Type B pancreatic cell (in vitro differentiated cells): ENCODE data around the gene CDKL1. TPM values are rescaled to one million over a fixed set of nuclear protein-coding genes. Genes with fewer than 3 reads are reported as not detected.

ENCODE experiments used
- DNase-seq: peaks from one replicate; pipeline ENCODE4 v3.0.0; 2021; ENCODE audit warnings: mixed read lengths; ENCODE audit not compliant: unreplicated experiment; ENCODE audit errors: extremely low spot score
- H3K27ac Mint-ChIP-seq: 2 replicates; pipeline ENCODE4 v1.8.0; 2021; ENCODE audit warnings: mild to moderate bottlenecking, mixed read lengths
- H3K27me3 Mint-ChIP-seq: 2 replicates; pipeline ENCODE4 v1.8.0; 2021; ENCODE audit warnings: mixed read lengths
- H3K36me3 Mint-ChIP-seq: 2 replicates; pipeline ENCODE4 v1.8.0; 2021; ENCODE audit warnings: mixed read lengths
- H3K4me1 Mint-ChIP-seq: one replicate; pipeline ENCODE4 v1.8.0; 2021; ENCODE audit warnings: mixed read lengths; ENCODE audit not compliant: unreplicated experiment
- H3K4me3 Mint-ChIP-seq: 2 replicates; pipeline ENCODE4 v1.8.0; 2021; ENCODE audit warnings: mild to moderate bottlenecking, mixed read lengths
- H3K9me3 Mint-ChIP-seq: 2 replicates; pipeline ENCODE4 v1.8.0; 2021; ENCODE audit warnings: mixed read lengths
- total RNA-seq: library from RNA; stranded (reverse); gene quantifications from 2 replicates; pipeline ENCODE4 v1.2.1, GENCODE V29; 2021; ENCODE audit warnings: low replicate concordance
- TF ChIP-seq, protein P1 (sequence below): fragments of 200-600 bp; sonication (generic); conservative IDR thresholded peaks from 2 replicates; pipeline ENCODE4 v1.5.0; 2021; ENCODE audit warnings: antibody characterized with exemption, mild to moderate bottlenecking

The CDKL1 gene
- total RNA-seq, 1 donor from 2014 or later = 3.4 TPM

DNA sequence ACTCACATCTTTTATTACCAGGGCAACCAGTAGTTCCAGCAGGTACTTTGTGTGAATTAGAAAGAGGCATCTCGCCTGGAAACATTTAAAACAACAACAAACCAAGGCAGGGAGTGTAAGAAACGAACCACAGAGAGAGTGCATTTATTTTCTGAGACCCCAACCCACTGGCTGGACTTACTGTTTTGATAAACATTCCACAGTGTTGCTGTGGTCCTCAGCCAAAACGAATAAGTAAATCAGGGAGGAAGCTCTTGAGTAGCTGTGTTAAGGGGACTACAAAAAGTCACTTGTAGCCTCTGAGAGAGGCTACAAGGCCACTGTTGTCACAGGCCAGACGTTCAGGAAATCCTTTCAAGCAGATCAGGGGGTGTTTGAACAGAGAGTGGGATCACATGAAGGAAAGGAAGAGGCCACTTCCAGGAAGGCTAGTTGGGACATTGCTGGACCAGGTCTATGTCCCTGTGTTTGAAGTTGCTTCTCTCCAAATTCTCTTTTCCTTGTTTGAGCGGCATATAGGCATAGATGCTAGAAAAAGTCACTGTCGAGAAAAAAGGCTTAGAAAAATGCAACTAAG lies 50.7 kb downstream of the CDKL1 start:
- H3K9me3 Mint-ChIP-seq = peaks cover 7% of the 10 kb centered on the region
- no peak overlapping the region for H3K4me3 Mint-ChIP-seq
- DNase-seq = no peak
- TF ChIP-seq, protein P1, sequence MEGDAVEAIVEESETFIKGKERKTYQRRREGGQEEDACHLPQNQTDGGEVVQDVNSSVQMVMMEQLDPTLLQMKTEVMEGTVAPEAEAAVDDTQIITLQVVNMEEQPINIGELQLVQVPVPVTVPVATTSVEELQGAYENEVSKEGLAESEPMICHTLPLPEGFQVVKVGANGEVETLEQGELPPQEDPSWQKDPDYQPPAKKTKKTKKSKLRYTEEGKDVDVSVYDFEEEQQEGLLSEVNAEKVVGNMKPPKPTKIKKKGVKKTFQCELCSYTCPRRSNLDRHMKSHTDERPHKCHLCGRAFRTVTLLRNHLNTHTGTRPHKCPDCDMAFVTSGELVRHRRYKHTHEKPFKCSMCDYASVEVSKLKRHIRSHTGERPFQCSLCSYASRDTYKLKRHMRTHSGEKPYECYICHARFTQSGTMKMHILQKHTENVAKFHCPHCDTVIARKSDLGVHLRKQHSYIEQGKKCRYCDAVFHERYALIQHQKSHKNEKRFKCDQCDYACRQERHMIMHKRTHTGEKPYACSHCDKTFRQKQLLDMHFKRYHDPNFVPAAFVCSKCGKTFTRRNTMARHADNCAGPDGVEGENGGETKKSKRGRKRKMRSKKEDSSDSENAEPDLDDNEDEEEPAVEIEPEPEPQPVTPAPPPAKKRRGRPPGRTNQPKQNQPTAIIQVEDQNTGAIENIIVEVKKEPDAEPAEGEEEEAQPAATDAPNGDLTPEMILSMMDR = no peak
- peak overlapping the region; percentile 19 for H3K27ac Mint-ChIP-seq
- H3K36me3 Mint-ChIP-seq = no peaks in the 10 kb centered on the region
- peaks cover 20% of the 10 kb centered on the region for H3K4me1 Mint-ChIP-seq
- no peaks in the 10 kb centered on the region for H3K27me3 Mint-ChIP-seq

DNA sequence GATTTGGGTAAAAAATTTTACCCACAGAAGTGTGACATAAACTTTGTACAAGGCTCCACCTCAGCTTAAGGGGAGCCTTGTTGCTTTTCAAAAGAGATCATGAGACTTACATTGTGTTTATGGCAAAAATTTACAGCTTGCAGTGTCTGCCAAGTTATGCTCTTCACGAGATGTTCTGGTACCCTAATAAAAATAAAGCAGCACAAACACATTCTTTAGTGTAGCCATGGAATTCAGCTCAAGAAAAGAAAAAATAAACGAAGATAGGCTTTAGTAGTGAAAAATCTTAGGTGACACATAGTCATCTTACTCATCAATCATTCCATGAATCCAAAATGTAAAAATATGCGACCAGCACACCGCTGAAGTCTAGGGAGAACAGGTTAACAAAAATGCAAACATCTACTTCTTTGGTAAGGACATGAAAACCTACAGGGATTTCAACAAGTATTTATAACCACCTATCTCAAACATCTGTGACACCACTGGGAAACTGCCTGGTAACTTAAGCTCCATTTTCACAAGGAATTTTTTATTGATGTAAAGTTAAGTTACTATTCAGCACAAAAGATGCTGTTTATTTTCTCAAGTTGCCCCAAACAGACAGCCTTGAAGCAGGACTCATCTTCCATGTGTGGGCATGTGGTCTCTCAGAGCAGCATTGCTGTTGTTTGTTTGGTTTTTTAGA lies 51.7 kb downstream of the CDKL1 start:
- H3K27me3 Mint-ChIP-seq = no peaks in the 10 kb centered on the region
- H3K4me3 Mint-ChIP-seq = no peak overlapping the region
- no peak for DNase-seq
- no peak overlapping the region for H3K27ac Mint-ChIP-seq
- peaks cover 7% of the 10 kb centered on the region for H3K9me3 Mint-ChIP-seq
- peaks cover 20% of the 10 kb centered on the region for H3K4me1 Mint-ChIP-seq
- H3K36me3 Mint-ChIP-seq = no peaks in the 10 kb centered on the region
- TF ChIP-seq, protein P1 = no peak

DNA sequence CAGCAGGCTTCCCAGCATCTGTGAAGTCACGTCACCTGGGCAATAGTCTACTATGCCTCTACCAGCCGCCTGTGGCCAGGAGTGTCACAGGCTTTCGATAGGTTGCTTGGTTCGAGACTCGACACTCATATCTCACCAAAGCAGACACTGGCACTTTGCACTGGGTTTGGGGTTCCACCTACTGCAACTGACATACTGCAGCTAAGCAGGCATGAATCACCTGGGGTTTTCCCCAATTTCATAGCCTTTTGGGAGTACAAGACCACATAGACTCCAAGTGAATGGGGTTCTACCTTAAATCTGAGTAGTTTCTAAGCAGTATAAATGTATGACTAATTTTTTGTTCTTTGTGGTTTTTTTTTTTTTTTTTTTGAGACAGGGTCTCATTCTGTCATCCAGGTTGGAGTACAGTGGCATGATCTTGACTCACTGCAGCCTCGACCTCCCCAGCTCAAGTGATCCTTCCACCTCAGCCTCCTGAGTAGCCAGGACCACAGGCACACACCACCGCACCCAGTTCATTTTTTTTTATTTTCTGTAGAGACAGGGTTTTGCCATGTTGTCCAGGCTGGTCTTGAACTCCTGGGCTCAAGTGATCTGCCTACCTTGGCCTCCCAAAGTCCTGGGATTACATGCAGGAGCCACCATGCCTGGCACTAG lies 52.4 kb downstream of the CDKL1 start:
- no peaks in the 10 kb centered on the region for H3K27me3 Mint-ChIP-seq
- H3K27ac Mint-ChIP-seq = no peak overlapping the region
- H3K4me1 Mint-ChIP-seq = peaks cover 20% of the 10 kb centered on the region

DNA sequence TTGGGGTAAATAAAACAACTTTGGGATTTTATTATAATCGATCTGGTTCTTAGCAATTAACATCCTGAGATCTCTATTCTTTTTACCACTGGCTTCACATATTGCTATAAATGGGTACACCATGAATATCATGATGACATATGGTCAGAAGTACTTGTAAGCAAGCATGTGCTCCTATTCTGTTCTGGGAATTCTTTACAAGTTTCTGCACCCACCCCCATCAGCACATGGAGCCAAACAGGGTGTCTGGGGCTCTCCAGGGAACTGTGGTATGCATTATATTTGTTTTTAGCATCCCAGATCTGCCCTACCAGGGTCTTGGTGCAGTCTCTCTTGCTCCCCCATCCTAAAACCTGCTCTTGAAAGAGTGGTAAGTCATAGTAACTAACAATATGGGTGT lies 53.2 kb downstream of the CDKL1 start:
- TF ChIP-seq, protein P1 = no peak
- H3K4me3 Mint-ChIP-seq = no peak overlapping the region
- H3K27me3 Mint-ChIP-seq = no peaks in the 10 kb centered on the region
- no peak overlapping the region for H3K27ac Mint-ChIP-seq
- no peaks in the 10 kb centered on the region for H3K36me3 Mint-ChIP-seq
- H3K9me3 Mint-ChIP-seq = peaks cover 7% of the 10 kb centered on the region
- no peak for DNase-seq
- peaks cover 20% of the 10 kb centered on the region for H3K4me1 Mint-ChIP-seq

More for the DNA sequence above, 52.4 kb downstream of the CDKL1 start:
- Mint-ChIP-seq H3K36me3 (no peaks in the 10 kb centered on the region), H3K9me3 (peaks cover 7% of the 10 kb centered on the region), H3K4me3 (no peak overlapping the region)
- TF ChIP-seq, protein P1 = no peak
- DNase-seq = no peak

DNA sequence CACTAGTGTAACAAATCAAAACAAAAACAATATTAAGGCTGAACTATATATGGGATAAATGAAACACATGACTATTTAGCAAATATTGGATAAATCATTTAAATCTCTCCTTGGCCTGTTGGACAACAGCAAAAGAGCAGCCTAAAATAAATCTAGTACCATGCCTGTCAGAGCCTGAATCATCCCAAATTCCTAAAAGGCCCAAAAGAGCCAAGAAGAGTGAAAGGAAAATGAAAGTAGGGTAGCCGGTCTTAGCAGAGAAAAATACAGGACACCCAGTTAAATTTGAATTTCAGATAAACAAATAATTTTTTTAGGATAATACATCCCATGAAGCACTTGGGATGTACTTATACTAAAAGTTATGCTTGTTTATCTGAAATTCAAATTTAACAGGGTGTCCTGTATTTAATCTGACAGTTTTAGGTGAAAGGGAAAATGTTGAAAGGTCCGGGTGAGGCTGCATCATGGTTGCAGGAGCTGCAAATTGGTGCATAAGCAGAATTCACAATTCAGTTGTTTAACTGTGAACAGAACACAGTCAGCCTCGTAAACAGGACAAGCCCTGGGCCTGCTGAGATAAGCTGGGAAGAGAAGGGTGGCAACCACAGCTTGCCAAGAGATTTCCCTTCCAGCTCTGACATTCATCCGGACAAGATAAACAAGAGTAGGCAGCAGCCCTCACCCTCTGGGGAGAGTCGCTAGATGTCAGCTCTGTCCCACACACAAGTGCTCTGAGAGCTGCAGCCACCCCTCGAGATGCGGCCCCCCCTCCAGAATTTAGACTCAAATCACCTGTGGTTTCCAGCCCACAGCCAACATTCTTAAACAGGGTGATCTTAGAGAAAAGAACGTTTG lies 54.2 kb downstream of the CDKL1 start:
- no peak for DNase-seq
- H3K4me1 Mint-ChIP-seq = peaks cover 15% of the 10 kb centered on the region
- peak overlapping the region; percentile 56 for H3K27ac Mint-ChIP-seq

More for the DNA sequence above, 54.2 kb downstream of the CDKL1 start:
- H3K4me3 Mint-ChIP-seq = no peak overlapping the region
- no peaks in the 10 kb centered on the region for H3K27me3 Mint-ChIP-seq
- no peaks in the 10 kb centered on the region for H3K36me3 Mint-ChIP-seq
- peaks cover 2% of the 10 kb centered on the region for H3K9me3 Mint-ChIP-seq
- TF ChIP-seq, protein P1 = no peak
